ENCODE data around the gene RTP2. TPM values are rescaled to one million over a fixed set of nuclear protein-coding genes. Genes with fewer than 3 reads are reported as not detected.

RTP2 gene
- total RNA-seq, 1 donor from 2014 or later: not detected

DNA sequence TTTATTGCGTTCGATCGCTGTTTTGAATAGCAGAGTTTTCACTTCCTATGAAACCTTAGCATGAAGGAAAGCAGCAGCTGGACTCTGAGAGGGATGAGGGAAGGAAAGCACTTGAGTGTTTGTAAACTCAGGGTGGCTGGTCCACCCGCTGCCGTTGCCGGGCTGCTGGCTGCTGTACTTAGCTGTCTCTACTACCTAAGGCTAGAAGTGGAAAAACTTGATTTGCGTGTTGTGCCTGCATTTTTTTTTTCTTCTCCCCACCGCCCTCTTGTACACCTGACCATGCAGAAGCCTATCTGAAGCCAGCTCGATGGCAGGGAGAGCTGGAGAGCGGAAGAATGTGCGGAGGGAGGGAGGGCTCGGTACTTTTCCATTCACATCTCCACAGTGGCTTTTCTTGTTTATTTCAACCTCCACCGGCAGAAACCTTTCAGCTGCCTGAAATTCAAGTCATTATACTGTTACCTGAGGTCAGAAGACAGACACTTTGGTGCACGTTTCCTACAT is 47.7 kb upstream of the RTP2 start:
- Histone ChIP-seq H3K4me2 (ENCODE audit: low read length) (peak overlapping the region; percentile 76), H3K27me3 (ENCODE audit: insufficient read depth, low read length) (no peaks in the 10 kb centered on the region), H3K9me3 (ENCODE audit: insufficient read depth, low read depth, low read length) (no peaks in the 10 kb centered on the region), H2AFZ (ENCODE audit: low read depth, low read length) (peak overlapping the region; percentile 19), H3K79me2 (ENCODE audit: insufficient read depth, low read length) (no peaks in the 10 kb centered on the region), H3K9ac (ENCODE audit: low read length) (peak overlapping the region; percentile 43), H3K4me1 (ENCODE audit: insufficient read depth, low read length) (peaks cover 4% of the 10 kb centered on the region), H3K4me3 (ENCODE audit: insufficient read depth, low read depth, low read length) (no peak overlapping the region), H3K36me3 (ENCODE audit: insufficient read depth, low read length) (no peaks in the 10 kb centered on the region), H4K20me1 (ENCODE audit: insufficient read depth, low read length) (no peaks in the 10 kb centered on the region), H3K27ac (ENCODE audit: low read depth, low read length) (no peak overlapping the region)
- Mint-ChIP-seq H3K27ac (ENCODE audit: unreplicated experiment) (peak overlapping the region; percentile 82), H3K4me3 (ENCODE audit: unreplicated experiment) (peak overlapping the region; percentile 77), H3K9me3 (ENCODE audit: unreplicated experiment) (no peaks in the 10 kb centered on the region), H3K27me3 (ENCODE audit: low read depth, unreplicated experiment) (no peaks in the 10 kb centered on the region), H3K36me3 (ENCODE audit: low read depth, unreplicated experiment) (no peaks in the 10 kb centered on the region), H3K4me1 (ENCODE audit: low read depth, unreplicated experiment) (peaks cover 37% of the 10 kb centered on the region)
- DNase-seq (ENCODE audit: low read depth) (peak; percentile 51), FAIRE-seq (no peak)
- TF ChIP-seq, protein P1, sequence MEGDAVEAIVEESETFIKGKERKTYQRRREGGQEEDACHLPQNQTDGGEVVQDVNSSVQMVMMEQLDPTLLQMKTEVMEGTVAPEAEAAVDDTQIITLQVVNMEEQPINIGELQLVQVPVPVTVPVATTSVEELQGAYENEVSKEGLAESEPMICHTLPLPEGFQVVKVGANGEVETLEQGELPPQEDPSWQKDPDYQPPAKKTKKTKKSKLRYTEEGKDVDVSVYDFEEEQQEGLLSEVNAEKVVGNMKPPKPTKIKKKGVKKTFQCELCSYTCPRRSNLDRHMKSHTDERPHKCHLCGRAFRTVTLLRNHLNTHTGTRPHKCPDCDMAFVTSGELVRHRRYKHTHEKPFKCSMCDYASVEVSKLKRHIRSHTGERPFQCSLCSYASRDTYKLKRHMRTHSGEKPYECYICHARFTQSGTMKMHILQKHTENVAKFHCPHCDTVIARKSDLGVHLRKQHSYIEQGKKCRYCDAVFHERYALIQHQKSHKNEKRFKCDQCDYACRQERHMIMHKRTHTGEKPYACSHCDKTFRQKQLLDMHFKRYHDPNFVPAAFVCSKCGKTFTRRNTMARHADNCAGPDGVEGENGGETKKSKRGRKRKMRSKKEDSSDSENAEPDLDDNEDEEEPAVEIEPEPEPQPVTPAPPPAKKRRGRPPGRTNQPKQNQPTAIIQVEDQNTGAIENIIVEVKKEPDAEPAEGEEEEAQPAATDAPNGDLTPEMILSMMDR (IDR thresholded peaks at IDR 0.05; ENCODE audit: insufficient read depth, low read depth, low read length): no peak
- TF ChIP-seq EZH2 (IDR thresholded peaks at IDR 0.05; ENCODE audit: insufficient read depth, low read length): no peak

DNA sequence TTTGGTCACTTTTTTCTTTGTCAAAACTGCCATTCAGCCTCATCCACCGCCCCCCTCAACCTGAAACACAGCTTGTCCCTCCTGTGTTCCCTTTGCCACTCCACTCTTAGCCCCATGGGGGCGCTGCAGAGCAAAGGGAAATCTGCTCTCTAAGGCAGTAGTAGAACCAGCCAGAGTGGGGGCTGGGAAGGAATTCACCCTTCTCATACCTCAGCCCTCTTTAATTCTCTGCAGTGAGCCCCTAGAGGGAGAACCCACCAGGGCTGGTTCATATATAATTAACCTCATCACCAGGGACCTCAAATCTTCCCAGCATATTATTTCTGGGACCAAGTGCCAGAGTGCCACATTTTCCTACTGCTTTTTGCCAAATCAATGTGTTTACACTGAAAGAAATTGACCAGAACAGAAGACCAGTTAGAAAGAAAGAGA is 45.7 kb upstream of the RTP2 start:
- H3K9ac ChIP-seq (ENCODE audit: low read length): no peak overlapping the region
- no peaks in the 10 kb centered on the region for H3K9me3 Mint-ChIP-seq (ENCODE audit: unreplicated experiment)
- H3K27ac ChIP-seq (ENCODE audit: low read depth, low read length): no peak overlapping the region

DNA sequence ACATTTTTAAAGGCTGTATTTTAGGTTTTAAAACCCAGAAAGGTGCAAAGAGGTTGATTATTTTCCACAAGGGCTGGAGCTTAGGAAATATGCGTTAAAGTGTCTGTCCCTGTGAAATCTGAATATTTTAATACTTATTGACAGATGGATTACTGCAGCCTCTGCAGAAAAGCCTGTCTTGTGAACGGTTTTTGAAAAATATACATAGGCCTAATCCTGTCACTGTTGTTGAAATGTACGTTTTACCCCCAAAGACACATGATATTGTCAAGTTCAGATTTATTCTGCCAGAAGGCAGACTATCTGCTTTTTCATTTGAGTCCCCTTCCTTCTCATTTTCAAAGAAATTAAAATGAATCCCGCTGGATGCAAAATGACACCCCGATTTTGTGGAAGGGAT is 45.1 kb upstream of the RTP2 start:
- Histone ChIP-seq H3K27me3 (ENCODE audit: insufficient read depth, low read length) (no peaks in the 10 kb centered on the region), H3K36me3 (ENCODE audit: insufficient read depth, low read length) (no peaks in the 10 kb centered on the region), H3K4me2 (ENCODE audit: low read length) (no peak overlapping the region), H3K4me1 (ENCODE audit: insufficient read depth, low read length) (peaks cover 6% of the 10 kb centered on the region), H3K9me3 (ENCODE audit: insufficient read depth, low read depth, low read length) (no peaks in the 10 kb centered on the region), H3K4me3 (ENCODE audit: insufficient read depth, low read depth, low read length) (no peak overlapping the region), H2AFZ (ENCODE audit: low read depth, low read length) (no peak overlapping the region), H3K79me2 (ENCODE audit: insufficient read depth, low read length) (peaks cover 23% of the 10 kb centered on the region), H3K27ac (ENCODE audit: low read depth, low read length) (no peak overlapping the region), H4K20me1 (ENCODE audit: insufficient read depth, low read length) (peaks cover 8% of the 10 kb centered on the region), H3K9ac (ENCODE audit: low read length) (no peak overlapping the region)
- Mint-ChIP-seq H3K27me3 (ENCODE audit: low read depth, unreplicated experiment) (no peaks in the 10 kb centered on the region), H3K4me3 (ENCODE audit: unreplicated experiment) (no peak overlapping the region), H3K27ac (ENCODE audit: unreplicated experiment) (peak overlapping the region; percentile 28), H3K9me3 (ENCODE audit: unreplicated experiment) (no peaks in the 10 kb centered on the region), H3K36me3 (ENCODE audit: low read depth, unreplicated experiment) (no peaks in the 10 kb centered on the region), H3K4me1 (ENCODE audit: low read depth, unreplicated experiment) (peaks cover 41% of the 10 kb centered on the region)
- no peak for TF ChIP-seq EZH2 (IDR thresholded peaks at IDR 0.05; ENCODE audit: insufficient read depth, low read length)
- TF ChIP-seq, protein P1 (IDR thresholded peaks at IDR 0.05; ENCODE audit: insufficient read depth, low read depth, low read length): no peak
- no peak for DNase-seq (ENCODE audit: low read depth)
- no peak for FAIRE-seq

More for the DNA sequence above, 45.7 kb upstream of the RTP2 start:
- Histone ChIP-seq H3K36me3 (ENCODE audit: insufficient read depth, low read length) (no peaks in the 10 kb centered on the region), H3K27me3 (ENCODE audit: insufficient read depth, low read length) (no peaks in the 10 kb centered on the region), H3K4me2 (ENCODE audit: low read length) (no peak overlapping the region), H2AFZ (ENCODE audit: low read depth, low read length) (no peak overlapping the region), H3K4me1 (ENCODE audit: insufficient read depth, low read length) (peaks cover 4% of the 10 kb centered on the region), H3K9me3 (ENCODE audit: insufficient read depth, low read depth, low read length) (no peaks in the 10 kb centered on the region), H4K20me1 (ENCODE audit: insufficient read depth, low read length) (peaks cover 6% of the 10 kb centered on the region), H3K79me2 (ENCODE audit: insufficient read depth, low read length) (peaks cover 18% of the 10 kb centered on the region), H3K4me3 (ENCODE audit: insufficient read depth, low read depth, low read length) (no peak overlapping the region)
- DNase-seq (ENCODE audit: low read depth) (peak; percentile 40), FAIRE-seq (no peak)
- TF ChIP-seq EZH2 (IDR thresholded peaks at IDR 0.05; ENCODE audit: insufficient read depth, low read length): no peak
- TF ChIP-seq, protein P1 (IDR thresholded peaks at IDR 0.05; ENCODE audit: insufficient read depth, low read depth, low read length): peak; percentile 98
- Mint-ChIP-seq H3K4me3 (ENCODE audit: unreplicated experiment) (no peak overlapping the region), H3K27me3 (ENCODE audit: low read depth, unreplicated experiment) (no peaks in the 10 kb centered on the region), H3K27ac (ENCODE audit: unreplicated experiment) (peak overlapping the region; percentile 85), H3K36me3 (ENCODE audit: low read depth, unreplicated experiment) (no peaks in the 10 kb centered on the region), H3K4me1 (ENCODE audit: low read depth, unreplicated experiment) (peaks cover 37% of the 10 kb centered on the region)
